ENCODE measurements around the gene ADGRG4. TPM values are rescaled to one million over a fixed set of nuclear protein-coding genes. Genes with fewer than 3 reads are reported as not detected.

Gene ADGRG4
- total RNA-seq, 2 experiments from 2014 or later, result not detected

DNA sequence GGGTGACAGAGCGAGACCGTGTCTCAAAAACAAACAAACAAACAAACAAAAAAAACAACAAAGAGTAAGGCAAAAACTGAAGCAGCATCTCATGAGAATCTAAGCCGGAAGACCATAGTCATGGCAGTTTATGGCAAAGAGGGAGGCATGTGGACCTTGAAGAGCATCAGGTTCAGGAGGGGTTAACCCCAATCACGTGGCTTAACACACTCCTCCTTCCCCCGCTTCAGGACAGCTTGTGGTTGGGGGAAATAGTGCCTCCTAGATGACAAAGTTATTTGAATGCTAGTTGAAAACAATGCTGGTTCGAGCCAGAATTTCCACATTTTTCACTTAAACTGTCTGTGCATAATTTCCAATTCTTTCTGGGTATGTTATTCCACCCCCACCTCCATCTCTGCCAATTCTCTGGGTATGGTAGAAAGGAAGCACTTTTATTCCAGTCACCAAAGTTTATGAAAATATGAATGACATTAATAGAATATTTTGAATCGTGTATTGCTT is 37.9 kb upstream of the ADGRG4 start:
- TF ChIP-seq, protein P1, sequence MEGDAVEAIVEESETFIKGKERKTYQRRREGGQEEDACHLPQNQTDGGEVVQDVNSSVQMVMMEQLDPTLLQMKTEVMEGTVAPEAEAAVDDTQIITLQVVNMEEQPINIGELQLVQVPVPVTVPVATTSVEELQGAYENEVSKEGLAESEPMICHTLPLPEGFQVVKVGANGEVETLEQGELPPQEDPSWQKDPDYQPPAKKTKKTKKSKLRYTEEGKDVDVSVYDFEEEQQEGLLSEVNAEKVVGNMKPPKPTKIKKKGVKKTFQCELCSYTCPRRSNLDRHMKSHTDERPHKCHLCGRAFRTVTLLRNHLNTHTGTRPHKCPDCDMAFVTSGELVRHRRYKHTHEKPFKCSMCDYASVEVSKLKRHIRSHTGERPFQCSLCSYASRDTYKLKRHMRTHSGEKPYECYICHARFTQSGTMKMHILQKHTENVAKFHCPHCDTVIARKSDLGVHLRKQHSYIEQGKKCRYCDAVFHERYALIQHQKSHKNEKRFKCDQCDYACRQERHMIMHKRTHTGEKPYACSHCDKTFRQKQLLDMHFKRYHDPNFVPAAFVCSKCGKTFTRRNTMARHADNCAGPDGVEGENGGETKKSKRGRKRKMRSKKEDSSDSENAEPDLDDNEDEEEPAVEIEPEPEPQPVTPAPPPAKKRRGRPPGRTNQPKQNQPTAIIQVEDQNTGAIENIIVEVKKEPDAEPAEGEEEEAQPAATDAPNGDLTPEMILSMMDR (IDR thresholded peaks at IDR 0.05), result no peak
- ChIA-PET POLR2A (no interaction called here), CTCF (no interaction called here)
- no peaks in the 10 kb centered on the region for H3K9me3 ChIP-seq (ENCODE audit: control insufficient read depth in 1 of 2, insufficient read depth in 1 of 2, low read length in 2 of 2)
- Mint-ChIP-seq H3K36me3 (ENCODE audit: low read depth) (no peaks in the 10 kb centered on the region), H3K9me3 (no peaks in the 10 kb centered on the region), H3K4me3 (no peak overlapping the region), H3K27me3 (no peaks in the 10 kb centered on the region), H3K27ac (no peak overlapping the region), H3K4me1 (ENCODE audit: low read depth) (peaks cover 9% of the 10 kb centered on the region)
- DNase-seq, result no peak
- H3K4me3 ChIP-seq (ENCODE audit: low read length), result no peak overlapping the region
- no peaks in the 10 kb centered on the region for H3K27me3 ChIP-seq (ENCODE audit: control insufficient read depth in 1 of 2, insufficient read depth in 2 of 2, low read length in 2 of 2)
- ATAC-seq (ENCODE audit: poor library complexity), result no peak
- no peaks in the 10 kb centered on the region for H3K36me3 ChIP-seq (ENCODE audit: insufficient read depth, low read length)
- no peak overlapping the region for H3K27ac ChIP-seq (ENCODE audit: low read depth in 1 of 2, low read length in 2 of 2)
- intact Hi-C loops (cut with DNase I, micrococcal nuclease), result loop anchor here in 1 of 2 experiments (10.0 kb wide), 1 partner anchor 58 kb away; no protein-coding TSS in a partner anchor
- peaks cover 10% of the 10 kb centered on the region for H3K4me1 ChIP-seq (ENCODE audit: insufficient read depth, low read length)

DNA sequence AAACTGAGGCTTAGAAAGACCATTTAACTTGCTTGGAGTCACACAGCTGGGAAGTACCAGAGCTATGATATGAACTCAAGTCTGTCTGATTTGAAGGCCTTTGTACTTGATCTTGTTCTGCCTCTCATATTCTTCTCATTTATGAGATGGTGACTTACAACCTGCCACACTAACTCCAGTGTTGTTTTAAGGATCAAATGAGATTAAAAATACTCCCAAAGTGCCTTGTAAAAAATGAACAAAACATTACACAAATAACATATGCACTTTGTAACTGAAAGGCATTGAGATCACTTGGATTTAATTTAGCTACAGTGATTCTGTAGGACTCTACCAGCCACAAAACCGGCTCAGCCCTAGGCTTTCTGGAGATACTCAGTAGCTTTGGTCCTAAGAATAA is 33.9 kb upstream of the ADGRG4 start:
- Mint-ChIP-seq H3K27me3 (no peaks in the 10 kb centered on the region), H3K9me3 (no peaks in the 10 kb centered on the region), H3K27ac (no peak overlapping the region), H3K4me3 (no peak overlapping the region), H3K4me1 (ENCODE audit: low read depth) (no peaks in the 10 kb centered on the region), H3K36me3 (ENCODE audit: low read depth) (no peaks in the 10 kb centered on the region)
- ATAC-seq (ENCODE audit: poor library complexity) (no peak), DNase-seq (no peak)
- Histone ChIP-seq H3K27me3 (ENCODE audit: control insufficient read depth in 1 of 2, insufficient read depth in 2 of 2, low read length in 2 of 2) (no peaks in the 10 kb centered on the region), H3K4me3 (ENCODE audit: low read length) (no peak overlapping the region), H3K4me1 (ENCODE audit: insufficient read depth, low read length) (no peaks in the 10 kb centered on the region), H3K27ac (ENCODE audit: low read depth in 1 of 2, low read length in 2 of 2) (no peak overlapping the region), H3K36me3 (ENCODE audit: insufficient read depth, low read length) (no peaks in the 10 kb centered on the region), H3K9me3 (ENCODE audit: control insufficient read depth in 1 of 2, insufficient read depth in 1 of 2, low read length in 2 of 2) (no peaks in the 10 kb centered on the region)
- TF ChIP-seq, protein P1 (IDR thresholded peaks at IDR 0.05), result no peak
- intact Hi-C loops (cut with DNase I, micrococcal nuclease), result loop anchor here in 1 of 2 experiments (5.0 to 10.0 kb wide), 3 partner anchors 62 to 430 kb away; no protein-coding TSS in a partner anchor
- ChIA-PET CTCF (interaction anchor here (0.6 kb wide), 1 partner anchor 384 kb away, joined by 3 read pairs; no protein-coding TSS in a partner anchor), POLR2A (no interaction called here)

DNA sequence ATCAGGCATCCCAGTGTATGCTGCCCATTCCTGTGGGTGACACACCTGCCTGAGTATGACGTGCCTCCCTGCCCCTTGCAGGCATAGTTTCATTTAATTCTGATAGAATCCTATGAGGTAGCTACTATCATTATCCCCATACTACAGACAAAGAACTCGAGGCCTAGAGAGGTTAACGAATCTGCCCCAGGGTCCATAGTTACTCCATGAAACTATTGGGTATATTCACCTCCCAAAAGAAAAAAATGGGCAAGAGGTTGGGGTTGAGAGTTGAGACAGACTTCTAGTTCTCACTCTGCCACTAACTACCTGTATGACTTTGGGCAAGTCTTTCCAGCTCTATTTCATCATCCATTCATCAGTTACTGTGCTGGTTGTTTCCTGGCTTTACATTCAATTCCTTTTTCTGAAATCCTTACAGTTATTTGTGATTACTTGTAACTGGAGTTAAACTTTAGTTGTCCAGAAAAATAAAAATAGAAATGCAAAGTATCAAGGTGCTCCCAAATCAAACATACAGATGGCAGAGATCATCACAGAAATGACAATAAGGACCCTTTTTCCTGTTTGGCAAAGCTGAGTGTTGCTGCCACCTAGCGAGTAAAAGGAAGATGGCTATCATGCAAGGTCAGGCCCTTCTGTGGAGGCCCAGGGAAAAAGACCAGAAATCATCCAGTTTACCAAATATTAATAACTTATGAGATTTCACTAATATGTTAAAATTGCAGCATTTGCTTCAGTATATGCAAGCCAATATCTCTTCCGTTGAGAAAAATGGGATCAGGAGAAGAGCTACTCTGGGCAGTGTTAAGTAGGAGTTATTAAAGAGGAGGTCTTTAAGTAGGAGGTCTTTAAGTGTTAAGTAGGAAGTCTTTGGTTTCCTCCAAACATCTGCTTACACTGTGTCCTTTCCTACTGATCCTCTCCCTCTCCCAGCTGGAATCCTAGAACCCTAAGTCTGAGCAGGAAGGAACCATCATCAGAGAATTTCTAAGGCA is 32.4 kb upstream of the ADGRG4 start:
- Histone ChIP-seq H3K27me3 (ENCODE audit: control insufficient read depth in 1 of 2, insufficient read depth in 2 of 2, low read length in 2 of 2) (no peaks in the 10 kb centered on the region), H3K9me3 (ENCODE audit: control insufficient read depth in 1 of 2, insufficient read depth in 1 of 2, low read length in 2 of 2) (no peaks in the 10 kb centered on the region), H3K36me3 (ENCODE audit: insufficient read depth, low read length) (no peaks in the 10 kb centered on the region), H3K27ac (ENCODE audit: low read depth in 1 of 2, low read length in 2 of 2) (no peak overlapping the region), H3K4me3 (ENCODE audit: low read length) (no peak overlapping the region), H3K4me1 (ENCODE audit: insufficient read depth, low read length) (no peaks in the 10 kb centered on the region)
- CTCF ChIA-PET, result interaction anchor here (0.8 to 3.1 kb wide), 5 partner anchors 9 to 240 kb away, joined by 3 to 14 read pairs (median 3); no protein-coding TSS in a partner anchor
- no peak overlapping the region for H3K27ac Mint-ChIP-seq
- no peaks in the 10 kb centered on the region for H3K27me3 Mint-ChIP-seq
- intact Hi-C loops (cut with DNase I, micrococcal nuclease), result loop anchor here (1.0 to 10.0 kb wide), 5 partner anchors 64 to 429 kb away; no protein-coding TSS in a partner anchor
- POLR2A ChIA-PET, result no interaction called here
- peak; percentile 9 to 69 (median 30) for DNase-seq
- TF ChIP-seq, protein P1 (IDR thresholded peaks at IDR 0.05), result peak; percentile 64
- no peak overlapping the region for H3K4me3 Mint-ChIP-seq
- no peaks in the 10 kb centered on the region for H3K9me3 Mint-ChIP-seq
- no peaks in the 10 kb centered on the region for H3K4me1 Mint-ChIP-seq (ENCODE audit: low read depth)
- ATAC-seq (ENCODE audit: poor library complexity), result peak; percentile 60
- H3K36me3 Mint-ChIP-seq (ENCODE audit: low read depth), result no peaks in the 10 kb centered on the region

All from CD4-positive, alpha-beta T cell (primary cell).